MM.1S (cell line): ENCODE data around the gene SSBP2.
"Not testable (repeated sequence)": the region's sequence is repeated elsewhere in the genome, so short reads cannot be mapped to it uniquely, and the experiment has no call there.

Experiments used
- DNase-seq: peaks from one replicate; pipeline ENCODE4 v3.0.0-alpha.2; 2015
- H2AFZ ChIP-seq: fragments of 300-600 bp; sonication (generic); 2 replicates; pipeline ENCODE4 v1.6.0; 2016; ENCODE audit warnings: antibody characterized with exemption, low read length
- H3F3A ChIP-seq: fragments of 300-600 bp; sonication (generic); 2 replicates; pipeline ENCODE4 v1.6.1; 2016; ENCODE audit warnings: mild to moderate bottlenecking, antibody characterized with exemption, low read length, moderate library complexity, mixed read lengths; ENCODE audit not compliant: insufficient read depth
- H3K27ac ChIP-seq: fragments of 300-600 bp; sonication (generic); 2 replicates; pipeline ENCODE4 v1.5.1; 2016; ENCODE audit warnings: mild to moderate bottlenecking, low read length
- H3K27me3 ChIP-seq: fragments of 300-600 bp; sonication (generic); replicated peaks from 2 replicates; pipeline ENCODE4 v1.6.0; 2016; ENCODE audit warnings: low read length; ENCODE audit not compliant: insufficient read depth
- H3K36me3 ChIP-seq: fragments of 300-600 bp; sonication (generic); replicated peaks from 2 replicates; pipeline ENCODE4 v1.6.1; 2016; ENCODE audit warnings: mild to moderate bottlenecking, low read length, mixed read lengths; ENCODE audit not compliant: insufficient read depth
- H3K4me1 ChIP-seq: fragments of 300-600 bp; sonication (generic); 2 replicates; pipeline ENCODE4 v1.6.1; 2016; ENCODE audit warnings: low read length, mixed read lengths
- H3K4me2 ChIP-seq: fragments of 300-600 bp; sonication (generic); 2 replicates; pipeline ENCODE4 v1.6.0; 2016; ENCODE audit warnings: low read depth, low read length
- H3K4me3 ChIP-seq: fragments of 300-600 bp; sonication (generic); 2 replicates; pipeline ENCODE4 v1.5.1; 2016; ENCODE audit warnings: low read length, mixed read lengths
- H3K79me2 ChIP-seq: fragments of 300-600 bp; sonication (generic); 2 replicates; pipeline ENCODE4 v1.6.1; 2016; ENCODE audit warnings: mixed run types, low read length, mixed read lengths
- H3K9ac ChIP-seq: fragments of 300-600 bp; sonication (generic); 2 replicates; pipeline ENCODE4 v1.6.1; 2016; ENCODE audit warnings: low read length, mixed read lengths
- H3K9me2 ChIP-seq: fragments of 300-600 bp; sonication (generic); replicated peaks from 2 replicates; pipeline ENCODE4 v1.6.1; 2016; ENCODE audit warnings: mild to moderate bottlenecking, low read length, mixed read lengths; ENCODE audit not compliant: insufficient read depth
- H3K9me3 ChIP-seq: fragments of 300-600 bp; sonication (generic); replicated peaks from 2 replicates; pipeline ENCODE4 v1.6.1; 2016; ENCODE audit warnings: mild to moderate bottlenecking, low read length, mixed read lengths; ENCODE audit not compliant: insufficient read depth
- H4K20me1 ChIP-seq: fragments of 300-600 bp; sonication (generic); 2 replicates; pipeline ENCODE4 v1.6.1; 2016; ENCODE audit warnings: mild to moderate bottlenecking, low read length, moderate library complexity, mixed read lengths; ENCODE audit not compliant: insufficient read depth
- EZH2 ChIP-seq: fragments of 300-600 bp; sonication (generic); optimal IDR thresholded peaks from 2 replicates; pipeline ENCODE3; 2017; ENCODE audit warnings: low read depth, mild to moderate bottlenecking, antibody characterized with exemption, low read length, mixed read lengths
- EZH2phosphoT487 ChIP-seq: fragments of 300-600 bp; sonication (generic); IDR thresholded peaks from 2 replicates; pipeline ENCODE4 v1.6.1; 2018; ENCODE audit warnings: antibody characterized with exemption, low read length
- TF ChIP-seq, protein P1 (sequence below): fragments of 300-600 bp; sonication (generic); IDR thresholded peaks from 2 replicates; pipeline ENCODE4 v1.5.1; 2016; ENCODE audit warnings: antibody characterized with exemption, low read length, mixed read lengths

The SSBP2 gene

DNA sequence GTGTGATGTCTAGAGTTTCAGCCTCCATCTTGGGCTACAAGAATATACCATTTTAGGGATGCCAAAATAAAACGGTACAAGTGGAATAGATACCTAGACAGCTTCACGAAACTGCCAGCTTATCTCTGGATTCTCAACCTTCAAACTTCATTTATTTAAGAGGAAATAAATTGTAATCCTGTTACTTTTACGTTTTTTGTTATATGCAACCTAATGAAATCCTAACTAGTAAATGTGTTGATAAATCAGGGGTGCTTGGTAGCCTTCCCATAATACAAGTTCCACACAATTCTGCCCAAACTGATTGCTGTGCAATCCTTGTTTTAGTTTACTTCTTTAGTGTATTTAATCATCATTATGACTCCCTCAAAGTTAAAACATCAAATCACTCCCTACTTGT is 75.5 kb downstream of the SSBP2 start:
- Histone ChIP-seq H3K27me3 (no peaks in the 10 kb centered on the region), H3K27ac (no peak overlapping the region), H3K9ac (no peak overlapping the region), H2AFZ (no peak overlapping the region), H3K4me1 (no peaks in the 10 kb centered on the region), H3K79me2 (peaks cover 97% of the 10 kb centered on the region), H3K4me2 (no peak overlapping the region), H3K9me3 (no peaks in the 10 kb centered on the region), H4K20me1 (peaks cover 18% of the 10 kb centered on the region), H3K36me3 (no peaks in the 10 kb centered on the region), H3K9me2 (no peaks in the 10 kb centered on the region), H3F3A (no peaks in the 10 kb centered on the region), H3K4me3 (no peak overlapping the region)
- TF ChIP-seq EZH2 (no peak), EZH2phosphoT487 (no peak)
- TF ChIP-seq, protein P1, sequence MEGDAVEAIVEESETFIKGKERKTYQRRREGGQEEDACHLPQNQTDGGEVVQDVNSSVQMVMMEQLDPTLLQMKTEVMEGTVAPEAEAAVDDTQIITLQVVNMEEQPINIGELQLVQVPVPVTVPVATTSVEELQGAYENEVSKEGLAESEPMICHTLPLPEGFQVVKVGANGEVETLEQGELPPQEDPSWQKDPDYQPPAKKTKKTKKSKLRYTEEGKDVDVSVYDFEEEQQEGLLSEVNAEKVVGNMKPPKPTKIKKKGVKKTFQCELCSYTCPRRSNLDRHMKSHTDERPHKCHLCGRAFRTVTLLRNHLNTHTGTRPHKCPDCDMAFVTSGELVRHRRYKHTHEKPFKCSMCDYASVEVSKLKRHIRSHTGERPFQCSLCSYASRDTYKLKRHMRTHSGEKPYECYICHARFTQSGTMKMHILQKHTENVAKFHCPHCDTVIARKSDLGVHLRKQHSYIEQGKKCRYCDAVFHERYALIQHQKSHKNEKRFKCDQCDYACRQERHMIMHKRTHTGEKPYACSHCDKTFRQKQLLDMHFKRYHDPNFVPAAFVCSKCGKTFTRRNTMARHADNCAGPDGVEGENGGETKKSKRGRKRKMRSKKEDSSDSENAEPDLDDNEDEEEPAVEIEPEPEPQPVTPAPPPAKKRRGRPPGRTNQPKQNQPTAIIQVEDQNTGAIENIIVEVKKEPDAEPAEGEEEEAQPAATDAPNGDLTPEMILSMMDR = no peak
- no peak for DNase-seq

DNA sequence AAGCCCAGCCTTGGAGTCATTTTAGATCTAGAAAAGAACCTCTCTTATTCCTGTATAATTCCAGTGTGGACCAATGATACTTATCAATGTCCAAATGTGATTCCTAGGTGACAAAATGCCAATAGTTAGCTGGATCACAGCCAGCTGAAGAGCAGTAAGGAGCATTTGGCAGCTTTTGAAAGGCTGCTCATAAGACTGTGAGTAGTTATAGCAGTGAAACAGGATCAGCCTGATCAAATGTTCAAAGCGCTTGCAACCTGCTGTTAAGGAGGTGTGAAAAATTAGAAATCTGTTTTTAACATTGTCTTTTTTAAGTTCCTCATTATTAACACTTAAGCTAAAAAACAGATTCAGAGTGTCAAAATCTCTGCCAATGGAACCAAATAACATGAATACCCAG is 85.1 kb downstream of the SSBP2 start:
- H3F3A ChIP-seq = no peaks in the 10 kb centered on the region
- DNase-seq = no peak
- no peak overlapping the region for H3K9ac ChIP-seq

DNA sequence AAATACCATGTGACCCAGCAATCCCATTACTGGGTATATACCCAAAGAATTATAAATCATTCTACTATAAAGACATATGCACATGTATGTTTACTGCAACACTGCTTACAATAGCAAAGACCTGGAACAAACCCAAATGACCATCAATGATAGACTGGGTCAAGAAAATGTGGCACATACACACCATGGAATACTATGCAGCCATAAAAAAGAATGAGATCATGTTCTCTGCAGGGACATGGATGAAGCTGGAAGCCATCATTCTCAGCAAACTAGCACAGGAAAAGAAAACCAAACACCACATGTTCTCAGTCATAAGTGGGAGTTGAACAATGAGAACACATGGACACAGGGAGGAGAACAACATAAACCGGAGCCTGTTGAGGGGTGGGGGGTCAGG is 90.3 kb downstream of the SSBP2 start:
- not testable (repeated sequence) for H3K27ac ChIP-seq, H3K9ac ChIP-seq, H2AFZ ChIP-seq, H3K4me2 ChIP-seq, H4K20me1 ChIP-seq, H3K9me3 ChIP-seq, H3K36me3 ChIP-seq, H3K4me1 ChIP-seq, H3K27me3 ChIP-seq, DNase-seq, H3K9me2 ChIP-seq, H3F3A ChIP-seq, H3K4me3 ChIP-seq
- H3K79me2 ChIP-seq = peaks cover 90% of the 10 kb centered on the region

More for the DNA sequence above, 85.1 kb downstream of the SSBP2 start:
- H3K79me2 ChIP-seq = peaks cover 91% of the 10 kb centered on the region
- H3K4me3 ChIP-seq = no peak overlapping the region
- no peaks in the 10 kb centered on the region for H3K9me2 ChIP-seq
- H3K36me3 ChIP-seq = no peaks in the 10 kb centered on the region
- H4K20me1 ChIP-seq = peaks cover 3% of the 10 kb centered on the region; the same call in 1 of the 2 replicates
- no peak overlapping the region for H3K4me2 ChIP-seq
- no peak overlapping the region for H3K27ac ChIP-seq
- H3K9me3 ChIP-seq = no peaks in the 10 kb centered on the region
- H2AFZ ChIP-seq = no peak overlapping the region
- H3K27me3 ChIP-seq = no peaks in the 10 kb centered on the region
- no peaks in the 10 kb centered on the region for H3K4me1 ChIP-seq
- no peak for TF ChIP-seq EZH2phosphoT487
- no peak for TF ChIP-seq EZH2
- TF ChIP-seq, protein P1 = no peak

DNA sequence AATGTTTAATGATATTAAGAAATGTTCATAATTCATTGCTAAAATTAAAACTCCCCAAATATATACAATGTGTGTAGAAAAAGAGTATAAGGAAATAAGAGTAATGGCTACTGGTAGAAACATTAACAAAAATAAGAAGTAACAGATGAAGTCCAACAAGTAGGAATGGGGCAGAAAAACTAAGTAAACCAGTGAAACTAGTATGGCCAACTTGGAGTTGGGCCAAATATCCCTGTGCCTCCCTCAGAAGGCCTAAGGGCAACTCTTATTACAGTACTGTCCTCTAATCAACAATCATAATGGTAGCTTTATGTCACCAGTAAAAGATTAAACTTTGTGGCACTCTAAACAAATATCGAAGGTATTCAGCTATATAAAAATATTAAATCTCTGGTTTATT is 93.5 kb downstream of the SSBP2 start:
- Histone ChIP-seq H3K4me2 (no peak overlapping the region), H2AFZ (no peak overlapping the region), H3K9me2 (no peaks in the 10 kb centered on the region), H3K4me1 (no peaks in the 10 kb centered on the region), H4K20me1 (0 out of 2 replicates have a peak, but pooled peaks cover 4% of the 10 kb centered on the region), H3F3A (no peaks in the 10 kb centered on the region), H3K79me2 (peaks cover 84% of the 10 kb centered on the region), H3K4me3 (no peak overlapping the region), H3K27me3 (no peaks in the 10 kb centered on the region), H3K9me3 (no peaks in the 10 kb centered on the region), H3K9ac (no peak overlapping the region), H3K27ac (no peak overlapping the region), H3K36me3 (no peaks in the 10 kb centered on the region)
- no peak for TF ChIP-seq EZH2phosphoT487
- TF ChIP-seq, protein P1 = no peak
- no peak for DNase-seq
